Measurements from ENCODE around the gene NEK9. TPM values are rescaled to one million over a fixed set of nuclear protein-coding genes. Genes with fewer than 3 reads are reported as not detected.
A peak's percentile ranks its signal among the peaks of the same experiment; 100 is the strongest.

The NEK9 gene
- total RNA-seq, 1 donor from 2014 or later = 25.9 TPM

- H3K4me2 ChIP-seq = no peak overlapping the region
- Mint-ChIP-seq H3K9me3 (no peaks in the 10 kb centered on the region), H3K36me3 (peaks cover 7% of the 10 kb centered on the region), H3K4me1 (peaks cover 19% of the 10 kb centered on the region), H3K4me3 (peak overlapping the region; percentile 75), H3K27ac (no peak overlapping the region), H3K27me3 (ENCODE audit: insufficient read depth, low read depth) (peaks cover 2% of the 10 kb centered on the region)
- H4K20me1 ChIP-seq (ENCODE audit: low read depth) = peaks cover 55% of the 10 kb centered on the region
- DNase-seq (ENCODE audit: low spot score) = no peak
- peaks cover 72% of the 10 kb centered on the region for H3K79me2 ChIP-seq (ENCODE audit: low read depth)
- H3K4me3 ChIP-seq = no peak overlapping the region
- H3K4me1 ChIP-seq = peaks cover 4% of the 10 kb centered on the region
- H3K36me3 ChIP-seq = no peaks in the 10 kb centered on the region
- H3K27ac ChIP-seq = no peak overlapping the region
- H2AFZ ChIP-seq (replicated peaks) = no peak overlapping the region
- H3F3A ChIP-seq (ENCODE audit: low read depth) = no peaks in the 10 kb centered on the region
- H3K9ac ChIP-seq = no peak overlapping the region
- H3K9me3 ChIP-seq (ENCODE audit: low read depth) = no peaks in the 10 kb centered on the region
- TF ChIP-seq EZH2phosphoT487 (IDR thresholded peaks at IDR 0.05) (no peak), EZH2 (IDR thresholded peaks at IDR 0.05) (no peak), CTCF (IDR thresholded peaks at IDR 0.05) (no peak)
- H3K27me3 ChIP-seq = no peaks in the 10 kb centered on the region
These were observed 47.2 kb upstream of the NEK9 start for GRCh38 chr14:75174066-75174465.

- H2AFZ ChIP-seq (replicated peaks) = no peak overlapping the region
- peaks cover 7% of the 10 kb centered on the region for H3K36me3 Mint-ChIP-seq
- no peak overlapping the region for H3K4me3 Mint-ChIP-seq
- H3K27ac Mint-ChIP-seq = no peak overlapping the region
- no peak overlapping the region for H3K4me2 ChIP-seq
- H3F3A ChIP-seq (ENCODE audit: low read depth) = no peaks in the 10 kb centered on the region
- peaks cover 2% of the 10 kb centered on the region for H3K27me3 Mint-ChIP-seq (ENCODE audit: insufficient read depth, low read depth)
- peaks cover 86% of the 10 kb centered on the region for H4K20me1 ChIP-seq (ENCODE audit: low read depth)
- no peak overlapping the region for H3K9ac ChIP-seq
- no peaks in the 10 kb centered on the region for H3K27me3 ChIP-seq
- peaks cover 100% of the 10 kb centered on the region for H3K79me2 ChIP-seq (ENCODE audit: low read depth)
- peaks cover 21% of the 10 kb centered on the region for H3K4me1 Mint-ChIP-seq
- H3K27ac ChIP-seq = no peak overlapping the region
- no peak overlapping the region for H3K4me3 ChIP-seq
- peaks cover 4% of the 10 kb centered on the region for H3K4me1 ChIP-seq
- H3K9me3 ChIP-seq (ENCODE audit: low read depth) = no peaks in the 10 kb centered on the region
- no peaks in the 10 kb centered on the region for H3K9me3 Mint-ChIP-seq
- no peaks in the 10 kb centered on the region for H3K36me3 ChIP-seq
- TF ChIP-seq EZH2 (IDR thresholded peaks at IDR 0.05) (no peak), CTCF (IDR thresholded peaks at IDR 0.05) (no peak), EZH2phosphoT487 (IDR thresholded peaks at IDR 0.05) (no peak)
- DNase-seq (ENCODE audit: low spot score) = no peak
These were observed 43.9 kb upstream of the NEK9 start for GRCh38 chr14:75170772-75171171.

GRCh38 chr14:75168586-75169335 lies 41.9 kb upstream of the NEK9 start:
- no peak overlapping the region for H3K9ac ChIP-seq
- no peaks in the 10 kb centered on the region for H3K9me3 ChIP-seq (ENCODE audit: low read depth)
- Mint-ChIP-seq H3K4me1 (peaks cover 9% of the 10 kb centered on the region), H3K4me3 (no peak overlapping the region), H3K27ac (no peak overlapping the region), H3K9me3 (no peaks in the 10 kb centered on the region), H3K36me3 (peaks cover 7% of the 10 kb centered on the region), H3K27me3 (ENCODE audit: insufficient read depth, low read depth) (peaks cover 2% of the 10 kb centered on the region)
- H3K4me3 ChIP-seq = no peak overlapping the region
- H3K4me1 ChIP-seq = no peaks in the 10 kb centered on the region
- H3K27ac ChIP-seq = no peak overlapping the region
- peaks cover 98% of the 10 kb centered on the region for H3K79me2 ChIP-seq (ENCODE audit: low read depth)
- no peak for DNase-seq (ENCODE audit: low spot score)
- H2AFZ ChIP-seq (replicated peaks) = no peak overlapping the region
- TF ChIP-seq EZH2 (IDR thresholded peaks at IDR 0.05) = no peak
- no peak for TF ChIP-seq CTCF (IDR thresholded peaks at IDR 0.05)
- no peak for TF ChIP-seq EZH2phosphoT487 (IDR thresholded peaks at IDR 0.05)
- no peaks in the 10 kb centered on the region for H3K27me3 ChIP-seq
- peaks cover 73% of the 10 kb centered on the region for H4K20me1 ChIP-seq (ENCODE audit: low read depth)
- H3K4me2 ChIP-seq = no peak overlapping the region
- no peaks in the 10 kb centered on the region for H3K36me3 ChIP-seq
- no peaks in the 10 kb centered on the region for H3F3A ChIP-seq (ENCODE audit: low read depth)

Data from neural progenitor cell (in vitro differentiated cells).